Activated B cell treated with CpG ODN at 0.5 μM for 24 hours (primary cell): ENCODE measurements around the gene PER2. TPM values are rescaled to one million over a fixed set of nuclear protein-coding genes. Genes with fewer than 3 reads are reported as not detected.

ENCODE experiments used
- ATAC-seq: fragments of 200-7000 bp; cut with Tn5 transposase; one replicate; pipeline ENCODE4 v1.10.0; 2021; ENCODE audit warnings: low read depth, mild to moderate bottlenecking, moderate library complexity
- CTCF ChIA-PET: fragments of 350-600 bp; sonication (Branson Sonifier 250); formaldehyde crosslinking; loops from one replicate; lab custom pipeline; 2021; ENCODE audit warnings: antibody characterized with exemption; lab: Charles Lee
- POLR2A ChIA-PET: fragments of 350-600 bp; sonication (Branson Sonifier 250); formaldehyde crosslinking; loops from one replicate; lab custom pipeline; 2021; ENCODE audit warnings: antibody characterized with exemption; lab: Charles Lee
- DNase-seq: peaks from one replicate; pipeline ENCODE4 v3.0.0; 2022
- H3K27ac Mint-ChIP-seq: one replicate; pipeline ENCODE4 v1.8.0; 2020; ENCODE audit warnings: mixed read lengths
- H3K27me3 Mint-ChIP-seq: one replicate; pipeline ENCODE4 v1.8.0; 2021; ENCODE audit warnings: mixed read lengths
- H3K36me3 Mint-ChIP-seq: one replicate; pipeline ENCODE4 v1.8.0; 2021; ENCODE audit warnings: low read depth, mixed read lengths
- H3K4me1 Mint-ChIP-seq: one replicate; pipeline ENCODE4 v1.8.0; 2021; ENCODE audit warnings: mixed read lengths
- H3K4me3 Mint-ChIP-seq: one replicate; pipeline ENCODE4 v1.8.0; 2020; ENCODE audit warnings: mild to moderate bottlenecking, mixed read lengths
- H3K9me3 Mint-ChIP-seq: one replicate; pipeline ENCODE4 v1.8.0; 2020; ENCODE audit warnings: mixed read lengths
- intact Hi-C: fragments of 100-400 bp; cut with micrococcal nuclease; formaldehyde crosslinking; loops from one replicate; pipeline ENCODE4 v1.15.1; 2024
- total RNA-seq: library from RNA; stranded (reverse); gene quantifications from 2 replicates; pipeline ENCODE4 v1.2.3, GENCODE V29; 2022
- TF ChIP-seq, protein P1 (sequence below): fragments of 200-600 bp; IDR thresholded peaks from one replicate; pipeline ENCODE4 v1.8.0; 2022; ENCODE audit warnings: antibody characterized with exemption, mild to moderate bottlenecking

The PER2 gene
- total RNA-seq, 1 donor from 2014 or later, result 16.6 TPM

DNA sequence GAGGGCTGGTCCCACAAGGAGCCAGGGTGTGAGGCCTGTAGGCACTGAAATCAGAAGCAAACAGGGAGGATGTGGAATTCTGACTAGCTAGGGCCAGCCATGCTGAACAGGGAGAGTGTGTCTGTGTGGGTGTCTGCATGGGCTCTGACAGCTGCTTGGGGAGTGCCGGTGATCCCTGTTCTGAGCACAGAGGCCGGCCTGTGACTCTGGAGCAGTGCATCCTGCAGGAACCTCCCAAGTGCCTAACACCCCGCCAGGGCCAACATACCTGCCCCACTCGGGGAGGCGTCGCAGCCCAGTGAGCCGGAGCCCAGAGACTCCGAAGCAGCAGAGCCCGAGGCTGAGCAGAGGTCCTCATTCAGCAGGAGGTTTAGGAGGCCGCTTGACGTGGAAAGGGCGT is 37.1 kb downstream of the PER2 start:
- intact Hi-C loops, result no loop called here
- peaks cover 70% of the 10 kb centered on the region for H3K36me3 Mint-ChIP-seq
- CTCF ChIA-PET, result no interaction called here

GRCh38 chr2:238250896-238251295 is 37.5 kb downstream of the PER2 start:
- intact Hi-C loops, result no loop called here
- Mint-ChIP-seq H3K27ac (no peak overlapping the region), H3K4me1 (no peaks in the 10 kb centered on the region), H3K36me3 (peaks cover 70% of the 10 kb centered on the region), H3K27me3 (no peaks in the 10 kb centered on the region), H3K4me3 (no peak overlapping the region), H3K9me3 (no peaks in the 10 kb centered on the region)
- TF ChIP-seq, protein P1, sequence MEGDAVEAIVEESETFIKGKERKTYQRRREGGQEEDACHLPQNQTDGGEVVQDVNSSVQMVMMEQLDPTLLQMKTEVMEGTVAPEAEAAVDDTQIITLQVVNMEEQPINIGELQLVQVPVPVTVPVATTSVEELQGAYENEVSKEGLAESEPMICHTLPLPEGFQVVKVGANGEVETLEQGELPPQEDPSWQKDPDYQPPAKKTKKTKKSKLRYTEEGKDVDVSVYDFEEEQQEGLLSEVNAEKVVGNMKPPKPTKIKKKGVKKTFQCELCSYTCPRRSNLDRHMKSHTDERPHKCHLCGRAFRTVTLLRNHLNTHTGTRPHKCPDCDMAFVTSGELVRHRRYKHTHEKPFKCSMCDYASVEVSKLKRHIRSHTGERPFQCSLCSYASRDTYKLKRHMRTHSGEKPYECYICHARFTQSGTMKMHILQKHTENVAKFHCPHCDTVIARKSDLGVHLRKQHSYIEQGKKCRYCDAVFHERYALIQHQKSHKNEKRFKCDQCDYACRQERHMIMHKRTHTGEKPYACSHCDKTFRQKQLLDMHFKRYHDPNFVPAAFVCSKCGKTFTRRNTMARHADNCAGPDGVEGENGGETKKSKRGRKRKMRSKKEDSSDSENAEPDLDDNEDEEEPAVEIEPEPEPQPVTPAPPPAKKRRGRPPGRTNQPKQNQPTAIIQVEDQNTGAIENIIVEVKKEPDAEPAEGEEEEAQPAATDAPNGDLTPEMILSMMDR, result no peak
- POLR2A ChIA-PET, result no interaction called here
- DNase-seq (no peak), ATAC-seq (no peak)
- CTCF ChIA-PET, result no interaction called here

More for the DNA sequence above, 37.1 kb downstream of the PER2 start:
- ATAC-seq (no peak), DNase-seq (no peak)
- TF ChIP-seq, protein P1, result no peak
- POLR2A ChIA-PET, result no interaction called here
- Mint-ChIP-seq H3K27ac (no peak overlapping the region), H3K4me1 (no peaks in the 10 kb centered on the region), H3K27me3 (no peaks in the 10 kb centered on the region), H3K9me3 (no peaks in the 10 kb centered on the region), H3K4me3 (no peak overlapping the region)

DNA sequence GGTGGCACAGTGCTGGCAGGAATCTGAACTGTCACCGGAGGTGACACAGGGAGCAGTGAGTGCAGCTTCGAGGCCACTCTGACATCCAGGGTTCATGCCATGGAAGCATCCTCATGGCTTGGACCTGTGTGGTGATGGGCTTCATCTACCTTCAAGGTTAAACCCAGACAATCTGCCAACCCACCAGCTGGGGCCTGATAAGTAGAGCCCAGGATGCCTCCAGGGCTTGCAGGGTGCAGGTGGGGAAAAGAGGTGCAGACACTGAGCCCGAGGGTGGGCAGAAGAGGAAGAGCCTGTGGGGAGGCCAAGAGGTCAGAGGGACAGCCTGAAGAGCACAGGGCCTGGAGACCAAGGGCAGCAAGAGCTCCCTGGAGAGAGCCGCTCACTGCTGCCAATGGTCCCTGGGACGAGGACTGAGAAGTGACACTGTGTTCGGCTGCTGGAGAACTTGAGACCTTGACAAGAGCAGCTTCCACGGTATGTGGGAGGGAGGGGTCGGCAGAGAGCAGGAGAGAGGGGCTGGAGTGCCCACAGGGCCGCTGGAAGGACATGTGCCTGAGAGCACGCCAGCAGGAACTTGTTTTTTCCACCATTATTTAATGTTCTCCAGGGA is 40.5 kb downstream of the PER2 start:
- no peak for ATAC-seq
- peaks cover 61% of the 10 kb centered on the region for H3K36me3 Mint-ChIP-seq
- DNase-seq, result no peak

DNA sequence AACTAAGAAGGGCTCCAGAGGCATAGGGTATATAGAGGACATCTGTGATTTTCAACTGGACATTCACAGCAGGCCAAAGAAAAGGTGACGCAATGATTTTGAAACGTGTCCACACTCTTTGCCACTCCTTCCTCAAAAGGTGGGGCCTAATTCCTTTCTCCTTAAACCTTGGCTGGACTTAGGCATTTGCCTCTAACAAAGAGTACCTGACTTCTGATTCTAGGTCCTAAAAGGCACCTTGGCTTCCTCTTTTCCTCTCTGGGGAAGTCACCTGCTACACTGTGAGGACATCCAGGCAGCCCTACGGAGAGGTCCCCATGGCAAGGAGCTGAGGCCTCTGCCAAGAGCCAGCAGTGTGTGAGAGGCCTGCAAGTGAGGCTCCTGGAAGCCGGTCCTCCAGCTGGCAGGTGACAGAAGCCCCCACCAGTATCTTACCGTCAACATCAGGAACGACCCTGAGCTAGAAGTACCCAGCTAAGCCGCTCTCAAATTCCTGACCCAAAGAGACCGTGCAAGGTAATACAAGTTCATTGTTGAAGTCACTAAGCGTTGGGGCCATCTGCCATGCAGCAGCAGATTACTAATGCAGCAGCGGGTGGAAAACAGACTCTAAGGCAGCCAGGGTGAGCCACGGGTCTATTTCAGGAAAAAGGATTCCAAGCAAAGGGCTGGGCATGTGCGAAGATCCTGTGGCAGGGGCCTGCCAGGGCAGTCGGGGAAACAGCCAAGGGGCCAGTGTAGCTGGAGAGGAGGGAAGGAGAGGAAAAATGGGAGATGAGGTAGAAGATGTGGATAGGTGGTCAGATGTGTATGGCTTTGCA is 41.2 kb downstream of the PER2 start:
- CTCF ChIA-PET, result no interaction called here

More for the DNA sequence above, 40.5 kb downstream of the PER2 start:
- Mint-ChIP-seq H3K27me3 (no peaks in the 10 kb centered on the region), H3K4me3 (no peak overlapping the region), H3K27ac (no peak overlapping the region), H3K4me1 (no peaks in the 10 kb centered on the region), H3K9me3 (no peaks in the 10 kb centered on the region)
- intact Hi-C loops, result no loop called here
- POLR2A ChIA-PET, result no interaction called here
- CTCF ChIA-PET, result no interaction called here
- TF ChIP-seq, protein P1, result no peak

DNA sequence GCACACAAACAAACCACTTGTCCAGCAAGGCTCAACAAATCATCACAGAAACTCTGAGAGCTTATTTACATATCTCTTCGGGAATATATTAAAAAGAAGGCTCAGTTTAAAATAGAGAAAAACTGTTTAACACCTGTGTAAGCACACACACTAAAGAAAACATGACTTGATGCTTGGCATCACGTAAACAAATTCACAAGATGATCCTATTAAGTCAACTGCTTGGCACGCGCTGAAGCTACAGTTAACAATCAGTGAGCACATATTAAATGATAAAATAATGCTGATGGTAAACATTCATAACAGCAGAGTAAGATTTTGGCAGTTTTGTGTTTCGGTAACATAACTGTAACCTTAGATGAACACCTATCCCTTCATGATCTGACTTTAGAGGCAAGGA is 44.3 kb downstream of the PER2 start:
- no peak overlapping the region for H3K27ac Mint-ChIP-seq
- H3K4me1 Mint-ChIP-seq, result peaks cover 9% of the 10 kb centered on the region
- ChIA-PET CTCF (no interaction called here), POLR2A (interaction anchor here (0.8 kb wide), 1 partner anchor 264 kb away, joined by 3 read pairs; no protein-coding TSS in a partner anchor)
- TF ChIP-seq, protein P1, result no peak
- peaks cover 33% of the 10 kb centered on the region for H3K36me3 Mint-ChIP-seq
- DNase-seq (no peak), ATAC-seq (no peak)
- H3K27me3 Mint-ChIP-seq, result no peaks in the 10 kb centered on the region
- no peak overlapping the region for H3K4me3 Mint-ChIP-seq
- H3K9me3 Mint-ChIP-seq, result no peaks in the 10 kb centered on the region
- intact Hi-C loops, result no loop called here

More for the DNA sequence above, 41.2 kb downstream of the PER2 start:
- POLR2A ChIA-PET, result no interaction called here
- Mint-ChIP-seq H3K9me3 (no peaks in the 10 kb centered on the region), H3K4me3 (no peak overlapping the region), H3K36me3 (peaks cover 54% of the 10 kb centered on the region), H3K27me3 (no peaks in the 10 kb centered on the region), H3K4me1 (no peaks in the 10 kb centered on the region), H3K27ac (no peak overlapping the region)
- ATAC-seq (no peak), DNase-seq (no peak)
- intact Hi-C loops, result no loop called here
- TF ChIP-seq, protein P1, result no peak
